ENCODE measurements around the gene EIF3K.
"Not testable (repeated sequence)": the region's sequence is repeated elsewhere in the genome, so short reads cannot be mapped to it uniquely, and the experiment has no call there.

EIF3K gene

DNA sequence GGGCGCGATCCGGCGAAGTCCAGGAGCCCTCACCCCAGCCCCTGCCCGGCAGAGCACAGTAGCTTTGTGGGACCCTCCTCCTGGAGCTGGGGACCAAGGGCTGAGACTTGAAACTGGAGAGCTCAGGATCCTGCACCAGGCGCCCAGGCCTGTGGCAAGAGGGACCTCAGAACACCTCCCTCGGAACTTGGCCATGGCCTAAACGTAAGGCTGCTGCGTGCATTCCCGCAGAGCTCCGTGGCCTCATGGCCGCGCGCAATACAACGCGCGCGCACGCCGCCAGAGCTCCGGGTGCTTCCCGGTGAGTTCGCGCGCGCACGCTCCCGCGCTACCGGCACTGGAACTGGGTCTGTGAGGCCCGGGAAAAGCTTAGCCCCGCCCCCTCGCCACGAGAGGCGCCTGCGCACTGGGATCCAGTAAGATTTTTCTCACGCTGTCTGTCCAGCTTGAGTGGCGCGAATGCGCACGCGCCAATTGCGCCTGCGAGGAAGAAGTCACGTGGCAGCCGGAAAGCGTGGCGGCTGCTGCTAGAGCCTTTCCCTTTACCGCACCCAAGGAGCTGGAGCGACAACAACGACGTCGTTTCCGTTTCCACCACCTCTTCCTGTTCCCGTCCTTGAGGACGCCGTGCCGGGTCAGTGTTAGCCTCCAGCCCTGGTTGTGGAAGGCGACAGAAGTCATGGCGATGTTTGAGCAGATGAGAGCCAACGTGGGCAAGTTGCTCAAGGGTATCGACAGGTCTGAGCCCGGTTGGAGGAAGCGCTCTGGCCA, at the start of gene EIF3K:
TSS of gene EIF3K (plus strand) at position 599 of the 771 bp plus-strand sequence. CDS start at position 680, 81 bp downstream.
- peak; percentile 99 for DNase-seq (ENCODE audit: low spot score)

- no peak for DNase-seq (ENCODE audit: low spot score)
Measured at GRCh38 chr19:38569368-38569983, 49.5 kb upstream of the EIF3K start.

DNA sequence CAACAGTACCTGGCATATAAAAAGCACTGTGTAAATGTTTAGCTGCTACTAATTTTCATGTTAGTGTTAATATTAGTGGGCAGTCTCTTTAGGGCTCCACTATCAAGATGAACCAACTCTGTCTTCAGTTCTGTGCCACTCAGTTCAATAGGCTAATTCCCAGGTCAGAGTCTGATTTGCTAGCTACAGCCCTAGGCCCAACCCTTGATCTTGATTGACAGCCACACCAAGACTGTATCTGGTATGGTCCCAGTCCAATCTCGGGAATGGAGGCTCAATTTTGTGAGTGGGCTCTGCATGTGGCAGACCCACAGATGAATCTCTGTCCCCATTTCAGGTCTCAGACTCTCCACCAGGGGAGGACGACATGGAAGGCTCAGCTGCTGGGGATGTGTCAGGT, 47.3 kb upstream of the EIF3K start:
- DNase-seq (ENCODE audit: low spot score) = no peak

DNA sequence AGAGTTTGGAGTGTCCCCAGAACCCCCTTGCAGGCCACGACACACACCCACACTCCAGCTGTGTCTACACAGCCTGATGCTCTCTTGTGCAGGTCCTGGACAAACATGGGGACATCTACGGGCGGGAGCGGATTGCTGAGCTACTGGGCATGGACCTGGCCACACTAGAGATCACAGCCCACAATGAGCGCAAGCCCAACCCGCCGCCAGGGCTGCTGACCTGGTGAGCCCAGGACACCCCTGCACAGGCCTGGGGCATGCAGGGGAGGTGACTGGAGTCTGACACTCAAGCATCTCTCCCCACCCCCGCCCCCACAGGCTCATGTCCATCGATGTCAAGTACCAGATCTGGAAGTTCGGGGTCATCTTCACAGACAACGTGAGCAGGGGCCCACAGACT, 41.2 kb upstream of the EIF3K start:
- no peak for DNase-seq (ENCODE audit: low spot score)

GRCh38 chr19:38579304-38579703, 39.7 kb upstream of the EIF3K start:
- DNase-seq (ENCODE audit: low spot score) = not testable (repeated sequence)

GRCh38 chr19:38580080-38580479, 38.9 kb upstream of the EIF3K start:
- DNase-seq (ENCODE audit: low spot score) = no peak

DNA sequence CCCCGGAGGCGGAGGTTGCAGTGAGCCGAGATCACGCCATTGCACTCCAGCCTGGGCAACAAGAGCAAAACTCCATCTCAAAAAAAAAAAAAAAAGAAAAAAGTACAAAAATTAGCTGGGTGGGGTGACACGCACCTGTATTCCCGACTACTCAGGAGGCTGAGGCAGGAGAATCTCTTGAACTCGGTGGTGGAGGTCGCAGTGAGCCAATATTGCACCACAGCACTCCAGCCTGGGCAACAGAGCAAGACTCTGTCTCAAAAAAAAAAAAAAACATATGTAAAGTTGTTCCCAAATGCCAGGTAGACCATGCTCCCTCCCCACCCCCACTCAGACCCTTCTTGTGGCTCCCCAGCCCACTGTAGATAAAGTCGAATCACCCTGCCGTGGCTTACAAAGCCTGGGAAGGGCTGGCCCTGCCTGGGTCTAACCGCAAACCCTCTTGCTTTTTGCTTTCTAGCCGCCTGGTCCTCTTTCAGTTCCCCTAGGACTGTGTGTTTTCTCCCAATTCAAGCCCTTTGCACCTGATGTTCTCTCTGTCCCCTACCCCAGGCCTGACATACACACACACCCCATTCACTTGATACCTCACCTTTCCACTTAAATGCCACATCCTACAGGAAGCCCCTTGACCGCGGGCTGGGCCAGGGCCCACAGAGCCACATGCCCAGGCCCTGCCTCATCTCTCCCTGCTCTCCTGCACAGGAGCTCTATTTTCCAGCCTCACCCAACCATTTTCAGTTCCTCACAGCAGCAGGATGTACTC, 35.6 kb upstream of the EIF3K start:
- no peak for DNase-seq (ENCODE audit: low spot score)

GRCh38 chr19:38583985-38584305, 35.0 kb upstream of the EIF3K start:
- DNase-seq (ENCODE audit: low spot score) = no peak

DNA sequence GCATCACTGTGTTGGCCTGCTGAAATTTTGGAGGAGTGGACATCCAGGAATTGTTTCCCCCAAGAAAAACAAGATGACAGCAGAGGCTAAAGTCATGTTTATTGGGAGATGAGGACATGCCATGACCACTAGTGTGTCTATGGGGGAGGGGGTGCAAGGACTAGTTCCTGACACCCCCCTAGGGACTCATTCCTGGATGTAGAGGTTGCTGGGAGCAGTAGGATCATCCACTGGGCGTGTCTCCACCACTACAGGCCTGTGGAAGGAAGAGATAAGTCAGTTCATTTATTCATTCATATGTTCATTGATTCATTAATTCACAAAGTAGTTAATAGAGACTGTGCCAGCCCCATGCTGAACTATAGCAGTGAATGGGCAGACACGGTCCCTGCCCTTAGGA, 31.4 kb upstream of the EIF3K start:
- DNase-seq (ENCODE audit: low spot score) = no peak

GRCh38 chr19:38588041-38588440, 30.9 kb upstream of the EIF3K start:
- no peak for DNase-seq (ENCODE audit: low spot score)

GRCh38 chr19:38592940-38593339, 26.0 kb upstream of the EIF3K start:
- no peak for DNase-seq (ENCODE audit: low spot score)

GRCh38 chr19:38596057-38596981, 22.7 kb upstream of the EIF3K start:
- DNase-seq (ENCODE audit: low spot score) = no peak

GRCh38 chr19:38597075-38597474, 21.9 kb upstream of the EIF3K start:
- no peak for DNase-seq (ENCODE audit: low spot score)

GRCh38 chr19:38599722-38600121, 19.3 kb upstream of the EIF3K start:
- no peak for DNase-seq (ENCODE audit: low spot score)

- not testable (repeated sequence) for DNase-seq (ENCODE audit: low spot score)
Measured at GRCh38 chr19:38602856-38603255, 16.1 kb upstream of the EIF3K start.

- no peak for DNase-seq (ENCODE audit: low spot score)
Measured at GRCh38 chr19:38606131-38606530, 12.9 kb upstream of the EIF3K start.

DNA sequence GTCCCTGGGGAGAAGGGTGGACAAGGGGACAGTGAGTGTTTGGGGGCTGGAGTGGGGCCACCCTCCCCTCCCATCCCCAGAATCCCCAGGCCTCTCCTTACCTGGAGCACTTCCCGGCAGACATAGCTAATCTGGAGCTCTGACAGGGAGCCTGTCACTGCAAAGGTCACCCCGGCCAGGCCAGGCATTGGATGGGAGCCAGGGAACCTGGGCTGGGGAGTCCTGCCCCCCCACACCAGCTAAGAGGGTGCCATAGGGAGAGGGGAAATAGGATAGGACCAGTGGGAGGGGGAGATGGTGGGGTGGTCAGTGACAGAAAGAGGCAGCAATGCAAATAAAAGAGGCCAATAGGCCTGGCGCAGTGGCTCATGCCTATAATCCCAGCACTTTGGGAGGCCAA, 4.7 kb upstream of the EIF3K start:
- no peak for DNase-seq (ENCODE audit: low spot score)

DNA sequence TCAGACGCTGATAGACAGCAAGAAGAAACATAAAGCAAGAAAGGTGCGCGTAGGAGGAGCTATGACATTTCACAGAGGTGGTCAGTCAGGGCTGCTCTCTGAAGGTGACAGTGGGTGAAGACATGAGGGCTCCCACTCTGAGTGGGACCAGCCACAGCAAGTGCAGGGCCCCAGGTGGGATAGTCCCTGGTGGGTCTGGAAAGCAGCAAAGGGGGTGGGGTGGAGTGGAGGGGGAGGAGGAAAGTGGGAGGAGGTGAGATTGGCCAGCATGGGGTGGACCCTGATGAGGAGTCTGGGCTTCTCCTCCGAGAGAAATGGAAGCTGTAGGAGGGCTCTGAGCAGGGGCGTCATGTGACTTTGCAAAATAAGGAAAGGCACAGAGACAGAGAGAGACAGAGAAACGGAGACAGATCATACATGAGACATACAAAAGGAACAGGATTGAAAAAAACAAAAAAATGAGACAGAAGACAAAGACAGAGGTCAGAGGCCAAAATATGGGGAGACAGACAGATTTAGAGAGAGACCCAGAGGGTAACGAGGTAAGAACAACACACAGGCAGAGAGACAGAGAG, 3.9 kb upstream of the EIF3K start:
- no peak for DNase-seq (ENCODE audit: low spot score)

GRCh38 chr19:38616265-38616664, 2.7 kb upstream of the EIF3K start:
- DNase-seq (ENCODE audit: low spot score) = no peak

GRCh38 chr19:38617283-38617763, 1.7 kb upstream of the EIF3K start:
- no peak for DNase-seq (ENCODE audit: low spot score)

GRCh38 chr19:38617764-38618589, 1.0 kb upstream of the EIF3K start, which contains the start of gene MAP4K1:
Gene MAP4K1, minus strand, starts transcription at chr19:38617953. Its CDS starts 58 bp downstream, at chr19:38617895.
- no peak for DNase-seq (ENCODE audit: low spot score)
